Panc1 (cell line): ENCODE results near the gene FAM217A. TPM values are rescaled to one million over a fixed set of nuclear protein-coding genes. Genes with fewer than 3 reads are reported as not detected.

Source experiments
- ATAC-seq: fragments of 200-7000 bp; cut with Tn5 transposase; 2 replicates; pipeline ENCODE4 v1.9.1; 2020; ENCODE audit warnings: mild to moderate bottlenecking, moderate library complexity
- BruUV-seq: library from RNA; stranded (reverse); fragments of 400-500 nt; replicated peaks from 2 replicates; lab custom pipeline; 2021; lab: Mats Ljungman, UMichigan
- CTCF ChIA-PET: fragments of 300-600 bp; sonication (Branson Sonifier 250); formaldehyde crosslinking; loops from one replicate; lab custom pipeline; 2022; ENCODE audit warnings: antibody characterized with exemption; lab: Charles Lee
- POLR2A ChIA-PET: fragments of 300-600 bp; sonication (Branson Sonifier 250); formaldehyde crosslinking; loops from one replicate; lab custom pipeline; 2022; ENCODE audit warnings: antibody characterized with exemption; lab: Charles Lee
- DNase-seq: peaks from one replicate; pipeline ENCODE4 v3.0.0-alpha.2; 2010; ENCODE audit warnings: low read depth, low spot score
- H3K27ac ChIP-seq: 2 replicates; pipeline ENCODE4 v1.5.1; 2011; ENCODE audit warnings: mild to moderate bottlenecking, low read length, inconsistent platforms
- H3K27me3 ChIP-seq: fragments of 200-500 bp; sonication (Bioruptor generic); 2 replicates; pipeline ENCODE4 v1.6.0; 2014; ENCODE audit warnings: low read length, inconsistent platforms; ENCODE audit not compliant: control insufficient read depth, insufficient read depth
- H3K36me3 ChIP-seq: fragments of 200-500 bp; sonication (Bioruptor generic); 2 replicates; pipeline ENCODE4 v1.5.1; 2014; ENCODE audit warnings: inconsistent platforms, mild to moderate bottlenecking, low read length, moderate library complexity; ENCODE audit not compliant: control insufficient read depth, insufficient read depth
- H3K4me1 ChIP-seq: 2 replicates; pipeline ENCODE4 v1.5.1; 2011; ENCODE audit warnings: inconsistent platforms, mild to moderate bottlenecking, low read length, moderate library complexity; ENCODE audit not compliant: control insufficient read depth, insufficient read depth
- H3K4me3 ChIP-seq, 2 experiments: 2 replicates each; pipeline ENCODE4 v1.5.1; 2011 to 2012; ENCODE audit warnings: low read depth in 2 of 2, low read length in 2 of 2, mild to moderate bottlenecking in 2 of 2, inconsistent platforms in 1 of 2, moderate library complexity in 1 of 2
- H3K9me3 ChIP-seq: fragments of 200-500 bp; sonication (Bioruptor generic); 2 replicates; pipeline ENCODE4 v1.5.1; 2014; ENCODE audit warnings: low read depth, mild to moderate bottlenecking, inconsistent platforms, low read length, moderate library complexity; ENCODE audit not compliant: control insufficient read depth, insufficient read depth
- POLR2AphosphoS5 ChIP-seq: IDR thresholded peaks from 2 replicates; pipeline ENCODE4 v1.6.1; 2012; ENCODE audit warnings: mild to moderate bottlenecking, low read depth, low read length, moderate library complexity
- REST ChIP-seq, 2 experiments: IDR thresholded peaks; 2 replicates each; pipeline ENCODE4 v1.6.1; 2011 to 2012; ENCODE audit warnings: low read depth in 2 of 2, control low read depth in 1 of 2, low read length in 1 of 2, mild to moderate bottlenecking in 1 of 2, moderate library complexity in 1 of 2; ENCODE audit not compliant: insufficient read depth in 1 of 2
- SIN3A ChIP-seq: IDR thresholded peaks from 2 replicates; pipeline ENCODE4 v1.6.1; 2012; ENCODE audit warnings: low read depth, mild to moderate bottlenecking, low read length, moderate library complexity, borderline replicate concordance; ENCODE audit not compliant: insufficient read depth
- TCF7L2 ChIP-seq: IDR thresholded peaks from 2 replicates; pipeline ENCODE4 v1.6.1; 2011; ENCODE audit warnings: mild to moderate bottlenecking, low read depth, low read length, inconsistent platforms
- in situ Hi-C: cut with HindIII; loops from 2 replicates; pipeline ENCODE4 v1.10.0; 2016; ENCODE audit warnings: low sequenced_read_pairs, low pct_unique_long_range_greater_than_20kb
- intact Hi-C: fragments of 100-400 bp; cut with micrococcal nuclease; formaldehyde crosslinking; loops from one replicate; pipeline ENCODE4 v1.10.0; 2022; ENCODE audit not compliant: unreplicated experiment
- total RNA-seq: library from RNA; stranded (reverse); gene quantifications from one replicate; pipeline ENCODE4 v1.2.1, GENCODE V29; 2021; ENCODE audit not compliant: unreplicated experiment
- TF ChIP-seq, protein P1 (sequence below): fragments of 450-650 bp; IDR thresholded peaks from 2 replicates; pipeline ENCODE4 v1.5.1; 2017; ENCODE audit warnings: mild to moderate bottlenecking

The FAM217A gene
- total RNA-seq, 1 experiment from 2014 or later, result not detected

DNA sequence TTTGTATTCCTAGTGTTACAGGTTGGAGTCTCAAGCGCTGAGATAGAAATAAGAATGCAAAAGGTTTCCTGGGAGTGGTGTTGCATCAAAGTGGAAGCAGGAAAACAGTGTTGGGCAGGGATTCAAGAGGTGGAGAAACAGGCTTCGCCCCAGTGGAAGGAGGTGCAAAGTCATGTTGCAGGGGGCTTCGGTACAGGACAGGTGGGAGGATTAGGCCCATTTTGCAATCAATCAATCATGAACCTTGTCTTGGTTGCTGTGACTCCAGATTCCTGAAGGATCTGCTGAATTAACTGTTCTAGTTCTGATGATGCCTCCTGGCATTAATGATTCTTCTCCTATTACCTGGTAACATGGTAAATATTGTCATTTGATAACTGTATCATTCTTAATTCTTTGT lies 22.4 kb upstream of the FAM217A start:
- DNase-seq, result no peak
- no peak overlapping the region for H3K4me3 ChIP-seq
- CTCF ChIA-PET, result no interaction called here
- H3K27me3 ChIP-seq, result no peaks in the 10 kb centered on the region
- ATAC-seq, result no peak
- BruUV-seq, result no TSS peak
- no peaks in the 10 kb centered on the region for H3K9me3 ChIP-seq
- intact Hi-C loops, result no loop called here
- no peak overlapping the region for H3K27ac ChIP-seq
- H3K4me1 ChIP-seq, result no peaks in the 10 kb centered on the region
- in situ Hi-C loops, result no loop called here
- POLR2A ChIA-PET, result no interaction called here
- no peaks in the 10 kb centered on the region for H3K36me3 ChIP-seq
- TF ChIP-seq REST (IDR thresholded peaks at IDR 0.05; ENCODE audit: insufficient read depth in 1 of 2, low read depth in 2 of 2, low read length in 1 of 2), result no peak
- TF ChIP-seq, protein P1, sequence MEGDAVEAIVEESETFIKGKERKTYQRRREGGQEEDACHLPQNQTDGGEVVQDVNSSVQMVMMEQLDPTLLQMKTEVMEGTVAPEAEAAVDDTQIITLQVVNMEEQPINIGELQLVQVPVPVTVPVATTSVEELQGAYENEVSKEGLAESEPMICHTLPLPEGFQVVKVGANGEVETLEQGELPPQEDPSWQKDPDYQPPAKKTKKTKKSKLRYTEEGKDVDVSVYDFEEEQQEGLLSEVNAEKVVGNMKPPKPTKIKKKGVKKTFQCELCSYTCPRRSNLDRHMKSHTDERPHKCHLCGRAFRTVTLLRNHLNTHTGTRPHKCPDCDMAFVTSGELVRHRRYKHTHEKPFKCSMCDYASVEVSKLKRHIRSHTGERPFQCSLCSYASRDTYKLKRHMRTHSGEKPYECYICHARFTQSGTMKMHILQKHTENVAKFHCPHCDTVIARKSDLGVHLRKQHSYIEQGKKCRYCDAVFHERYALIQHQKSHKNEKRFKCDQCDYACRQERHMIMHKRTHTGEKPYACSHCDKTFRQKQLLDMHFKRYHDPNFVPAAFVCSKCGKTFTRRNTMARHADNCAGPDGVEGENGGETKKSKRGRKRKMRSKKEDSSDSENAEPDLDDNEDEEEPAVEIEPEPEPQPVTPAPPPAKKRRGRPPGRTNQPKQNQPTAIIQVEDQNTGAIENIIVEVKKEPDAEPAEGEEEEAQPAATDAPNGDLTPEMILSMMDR, result no peak
- TF ChIP-seq POLR2AphosphoS5, result no peak
- TF ChIP-seq TCF7L2, result no peak
- no peak for TF ChIP-seq SIN3A

DNA sequence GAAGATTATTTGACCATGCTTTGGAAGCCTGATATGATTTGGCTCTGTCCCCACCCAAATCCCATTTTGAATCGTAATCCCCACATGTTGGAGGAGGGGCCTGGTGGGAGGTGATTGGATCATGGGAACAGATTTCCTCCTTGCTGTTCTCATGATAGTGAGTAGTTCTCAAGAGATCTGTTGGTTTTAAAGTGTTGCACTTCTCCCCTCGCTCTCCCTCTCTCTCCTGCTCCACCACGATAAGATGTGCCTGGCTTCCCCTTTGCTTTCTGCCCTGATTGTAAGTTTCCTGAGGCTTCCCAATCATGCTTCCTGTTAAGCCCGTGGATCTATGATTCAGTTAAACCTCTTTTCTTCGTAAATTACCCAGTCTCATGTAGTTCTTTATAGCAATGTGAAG lies 21.7 kb upstream of the FAM217A start:
- DNase-seq (no peak), ATAC-seq (no peak)
- CTCF ChIA-PET, result no interaction called here
- Histone ChIP-seq H3K4me1 (no peaks in the 10 kb centered on the region), H3K27me3 (no peaks in the 10 kb centered on the region), H3K36me3 (no peaks in the 10 kb centered on the region), H3K4me3 (no peak overlapping the region), H3K27ac (no peak overlapping the region), H3K9me3 (no peaks in the 10 kb centered on the region)
- TF ChIP-seq POLR2AphosphoS5 (no peak), SIN3A (no peak), REST (IDR thresholded peaks at IDR 0.05; ENCODE audit: insufficient read depth in 1 of 2, low read depth in 2 of 2, low read length in 1 of 2) (no peak), TCF7L2 (no peak)
- TF ChIP-seq, protein P1, result no peak
- intact Hi-C loops (no loop called here), in situ Hi-C loops (no loop called here)
- BruUV-seq, result no TSS peak
- POLR2A ChIA-PET, result no interaction called here
